HG03039 (cell line): Measurements from ENCODE around the gene MTO1.
"Not testable (repeated sequence)": the region's sequence is repeated elsewhere in the genome, so short reads cannot be mapped to it uniquely, and the experiment has no call there.

ENCODE experiments used
- ATAC-seq: cut with Tn5 transposase; IDR thresholded peaks from one replicate; pipeline ENCODE4 v1.9.1; 2021; ENCODE audit warnings: mild to moderate bottlenecking, moderate library complexity; ENCODE audit not compliant: unreplicated experiment

MTO1 gene

DNA sequence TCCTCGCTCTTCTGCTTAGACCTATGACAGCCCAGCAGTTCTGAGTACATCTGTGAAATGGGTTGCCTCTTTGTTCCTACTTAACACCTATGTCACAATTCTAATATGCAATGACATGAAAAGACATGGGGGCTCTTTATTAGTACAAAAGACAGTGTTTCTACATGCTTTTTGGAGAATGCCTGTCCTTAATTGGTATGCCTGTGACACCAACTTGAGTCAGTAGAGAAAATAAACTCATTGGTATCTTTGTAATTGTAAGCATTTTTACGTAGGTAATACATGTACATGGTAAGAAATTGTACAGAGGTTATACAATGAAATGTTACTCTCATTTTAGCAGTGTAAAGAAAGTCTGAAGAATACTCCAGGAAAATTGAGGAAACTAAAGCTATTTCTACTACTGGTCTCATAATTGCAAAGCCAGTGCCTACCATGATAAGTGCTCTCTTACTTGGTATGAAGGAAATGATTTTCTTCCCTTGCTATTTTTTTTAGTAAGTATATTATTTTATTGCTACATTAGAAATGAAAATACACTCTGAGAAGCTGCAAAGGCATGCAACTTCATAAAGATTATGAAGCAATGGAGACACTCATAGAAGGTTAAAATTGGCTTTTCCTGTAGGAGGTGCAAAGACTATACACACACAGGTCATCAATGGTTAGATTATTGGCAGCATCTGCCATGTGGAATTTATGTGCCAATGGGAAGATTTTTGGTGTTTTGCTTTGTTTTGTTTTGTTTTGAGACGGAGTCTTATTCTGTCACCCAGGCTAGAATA is 64.2 kb downstream of the MTO1 start:
- ATAC-seq, result no peak

GRCh38 chr6:73528897-73529296 is 67.4 kb downstream of the MTO1 start:
- no peak for ATAC-seq

- ATAC-seq, result no peak
These were observed 70.8 kb downstream of the MTO1 start for GRCh38 chr6:73532293-73532692.

DNA sequence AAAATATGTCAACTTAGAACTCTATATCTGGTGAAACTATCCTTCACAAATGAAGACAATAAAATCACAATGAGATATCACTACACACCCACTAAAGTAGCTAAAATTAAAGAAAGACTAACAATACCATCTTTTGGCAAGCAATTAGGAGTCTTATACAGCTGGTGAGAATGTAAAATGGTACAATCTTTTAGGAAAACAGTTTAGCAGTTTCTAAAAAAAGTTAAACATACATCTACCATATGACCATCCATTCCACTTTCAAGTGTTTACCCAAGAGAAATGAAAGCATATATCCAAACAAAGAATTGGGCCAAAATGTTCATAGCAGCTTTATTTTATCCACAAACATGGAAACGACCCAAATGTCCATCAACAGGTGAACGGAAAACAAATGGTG is 73.1 kb downstream of the MTO1 start:
- no peak for ATAC-seq

DNA sequence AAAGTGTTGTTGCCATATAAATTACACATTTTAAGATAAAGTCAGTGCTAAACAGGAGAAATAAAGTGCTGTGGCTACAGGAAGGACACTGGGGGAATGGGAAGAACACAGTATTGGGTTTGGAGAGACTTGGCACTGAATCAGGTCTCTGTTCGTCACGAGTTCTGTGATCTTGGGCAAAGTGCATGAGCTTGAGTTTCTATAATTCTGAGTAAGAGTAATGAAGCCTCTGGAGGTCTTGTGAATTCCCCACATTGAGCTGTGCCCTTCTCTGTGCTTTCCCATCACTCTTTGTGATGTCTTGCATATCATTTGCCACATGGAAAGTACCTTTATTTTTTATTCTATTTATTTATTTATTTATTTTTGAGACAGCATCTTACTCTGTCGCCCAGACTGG is 76.1 kb downstream of the MTO1 start:
- peak; percentile 53 for ATAC-seq

DNA sequence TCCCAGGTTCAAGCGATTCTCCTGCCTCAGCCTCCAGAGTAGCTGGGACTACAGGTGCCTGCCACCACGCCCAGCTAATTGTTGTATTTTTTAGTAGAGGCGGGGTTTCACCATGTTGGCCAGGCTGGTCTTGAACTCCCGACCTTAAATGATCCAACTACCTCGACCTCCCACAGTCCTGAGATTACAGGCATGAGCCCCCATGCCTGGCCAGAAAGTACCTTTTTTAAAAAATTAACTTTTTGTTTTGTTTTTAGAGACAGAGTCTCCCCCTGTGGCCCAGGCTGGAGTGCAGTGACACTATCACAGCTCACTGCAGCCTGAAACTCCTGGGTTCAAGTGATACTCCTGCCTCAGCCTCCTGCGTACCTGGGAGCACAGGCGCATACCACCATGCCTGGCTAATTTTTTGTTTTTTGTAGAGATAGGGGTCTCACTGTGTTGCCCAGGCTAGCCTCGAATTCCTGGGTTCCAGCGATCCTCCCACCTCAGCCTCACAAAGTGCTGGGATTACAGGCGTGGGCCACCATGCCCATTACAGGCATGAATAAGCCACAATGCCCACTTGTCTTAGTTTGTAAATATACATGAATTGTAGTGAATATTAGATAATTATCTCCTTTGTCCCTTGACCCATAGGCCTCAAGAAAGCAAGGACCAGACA is 76.7 kb downstream of the MTO1 start:
- ATAC-seq, result peak; percentile 16

GRCh38 chr6:73542481-73542880 is 80.9 kb downstream of the MTO1 start:
- ATAC-seq, result not testable (repeated sequence)

DNA sequence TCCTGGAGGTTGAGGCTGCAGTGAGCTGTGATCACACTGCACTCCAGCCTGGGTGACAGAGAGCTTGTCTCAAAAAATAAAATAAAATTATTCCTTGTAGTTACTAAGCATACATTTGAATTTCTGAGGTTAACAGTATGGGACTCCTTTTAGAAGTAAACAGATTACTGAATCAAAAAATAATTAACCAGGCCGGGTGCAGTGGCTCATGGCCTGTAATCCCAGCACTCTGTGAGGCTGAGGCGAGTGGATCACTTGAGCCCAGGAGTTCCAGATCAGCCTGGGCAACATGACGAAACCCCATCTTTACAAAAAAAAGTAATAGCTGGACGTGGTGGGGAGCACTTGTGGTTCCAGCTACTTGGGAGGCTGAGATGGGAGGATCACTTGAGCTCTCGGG is 81.4 kb downstream of the MTO1 start:
- ATAC-seq, result no peak

GRCh38 chr6:73547036-73547435 is 85.5 kb downstream of the MTO1 start:
- ATAC-seq, result no peak

DNA sequence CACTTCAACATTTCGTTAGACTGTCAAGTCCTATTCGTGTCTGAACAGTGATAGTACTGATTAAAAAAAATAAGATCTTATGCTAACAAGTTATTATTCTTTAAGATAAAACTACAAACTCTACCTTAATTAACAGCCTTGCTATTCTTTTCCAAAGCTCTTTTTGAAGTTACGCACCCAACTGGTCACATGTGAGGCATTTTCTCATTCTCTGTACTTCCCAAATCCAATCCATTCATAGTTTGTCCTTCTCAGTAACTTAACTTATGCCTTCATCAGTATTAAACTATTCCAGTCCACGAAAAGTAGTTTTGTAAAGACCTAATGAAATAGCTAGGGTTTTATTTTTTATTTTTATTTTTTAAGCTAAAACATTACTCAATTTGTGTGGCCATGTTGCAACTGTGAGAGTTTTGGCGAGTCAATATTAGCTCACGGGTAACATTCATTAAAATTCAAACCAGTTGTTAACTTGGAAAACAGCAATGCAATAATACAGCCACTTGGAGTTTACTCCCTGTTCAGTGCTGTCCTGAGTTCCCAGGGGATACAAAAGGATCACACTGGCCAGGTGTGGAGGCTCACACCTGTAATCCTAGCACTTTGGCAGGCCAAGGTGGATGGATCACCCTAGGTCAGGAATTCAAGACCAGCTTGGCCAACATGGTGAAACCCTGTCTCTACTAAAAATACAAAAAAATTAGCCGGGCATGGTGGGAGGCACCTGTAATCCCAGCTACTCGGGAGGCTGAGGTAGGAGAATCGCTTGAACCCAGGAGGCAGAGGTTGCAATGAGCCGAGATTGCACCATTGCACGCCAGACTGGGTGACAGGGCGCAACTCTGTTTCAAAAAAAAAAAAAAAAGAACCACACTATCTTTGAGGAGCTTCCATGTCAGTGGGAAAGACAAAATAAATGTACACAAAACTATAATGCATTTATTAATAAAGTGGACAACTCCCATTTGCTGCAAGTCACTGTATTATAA is 87.2 kb downstream of the MTO1 start:
- ATAC-seq, result no peak

DNA sequence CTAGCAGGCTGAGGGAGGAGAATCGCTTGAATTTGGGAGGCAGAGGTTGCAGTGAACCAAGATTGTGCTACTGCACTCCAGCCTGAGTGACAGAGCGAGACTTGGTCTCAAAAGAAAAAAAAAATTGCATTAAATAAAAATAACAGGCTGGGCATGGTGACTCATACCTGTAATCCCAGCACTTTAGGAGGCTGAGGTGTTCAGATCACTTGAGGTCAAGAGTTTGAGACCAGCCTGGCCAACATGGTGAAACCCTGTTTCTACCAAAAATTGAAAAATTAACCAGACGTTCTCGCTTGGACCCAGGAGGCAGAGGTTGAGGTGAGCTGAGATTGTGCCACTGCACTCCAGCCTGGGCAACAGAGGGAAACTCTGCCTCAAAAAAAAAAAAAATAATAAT is 89.6 kb downstream of the MTO1 start:
- not testable (repeated sequence) for ATAC-seq

- not testable (repeated sequence) for ATAC-seq
These were observed 93.9 kb downstream of the MTO1 start for GRCh38 chr6:73555380-73555949.

GRCh38 chr6:73556836-73557235 is 95.3 kb downstream of the MTO1 start:
- ATAC-seq, result no peak
